GM19025 (cell line): ENCODE results near the gene PLSCR3.

Experiments
- ATAC-seq: cut with Tn5 transposase; IDR thresholded peaks from one replicate; pipeline ENCODE4 v1.9.1; 2021; ENCODE audit warnings: mild to moderate bottlenecking, low read depth, moderate library complexity; ENCODE audit not compliant: unreplicated experiment

Gene PLSCR3

DNA sequence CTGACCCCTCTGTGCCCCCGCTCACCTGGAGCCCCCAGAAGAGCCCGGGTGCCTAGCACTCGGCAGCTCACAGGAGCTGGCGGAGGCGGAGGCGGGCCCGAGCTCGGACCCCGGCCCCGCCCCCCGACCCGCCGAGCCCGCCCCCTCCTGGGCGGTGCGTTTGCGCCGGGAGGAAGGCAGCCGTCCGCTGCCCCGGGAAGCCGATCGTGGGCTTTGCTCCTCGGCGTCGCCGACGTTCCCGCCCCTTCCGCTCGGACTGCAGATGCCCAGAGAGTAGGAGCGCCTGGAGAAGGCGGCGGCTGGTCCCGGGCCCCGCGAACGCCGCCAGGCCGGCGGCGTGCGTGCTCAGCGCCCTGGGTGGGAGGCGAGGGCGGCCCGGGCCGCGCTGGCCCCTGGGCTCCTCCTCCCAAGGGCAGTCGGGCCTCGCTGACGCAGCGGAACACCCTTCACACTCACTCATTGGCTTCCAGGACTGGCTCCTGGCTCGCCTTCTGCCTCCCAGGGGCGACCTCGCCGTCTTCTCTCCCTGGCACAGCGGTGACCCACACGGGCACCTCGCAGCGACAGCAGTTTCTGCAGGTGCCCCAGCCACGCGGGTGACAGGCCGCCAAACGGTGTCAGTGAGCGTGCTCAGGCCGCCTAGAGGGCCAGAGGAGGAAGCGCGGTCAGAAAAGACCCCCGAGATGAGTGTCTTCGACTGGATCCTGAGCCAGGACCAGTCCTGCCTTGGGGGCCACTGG lies at the start of gene PLSCR3:
PLSCR3 (minus strand) TSS at position 74 of the 740 bp plus-strand sequence. CDS start 415 bp downstream, outside the sequence.
- peak; percentile 73 for ATAC-seq

DNA sequence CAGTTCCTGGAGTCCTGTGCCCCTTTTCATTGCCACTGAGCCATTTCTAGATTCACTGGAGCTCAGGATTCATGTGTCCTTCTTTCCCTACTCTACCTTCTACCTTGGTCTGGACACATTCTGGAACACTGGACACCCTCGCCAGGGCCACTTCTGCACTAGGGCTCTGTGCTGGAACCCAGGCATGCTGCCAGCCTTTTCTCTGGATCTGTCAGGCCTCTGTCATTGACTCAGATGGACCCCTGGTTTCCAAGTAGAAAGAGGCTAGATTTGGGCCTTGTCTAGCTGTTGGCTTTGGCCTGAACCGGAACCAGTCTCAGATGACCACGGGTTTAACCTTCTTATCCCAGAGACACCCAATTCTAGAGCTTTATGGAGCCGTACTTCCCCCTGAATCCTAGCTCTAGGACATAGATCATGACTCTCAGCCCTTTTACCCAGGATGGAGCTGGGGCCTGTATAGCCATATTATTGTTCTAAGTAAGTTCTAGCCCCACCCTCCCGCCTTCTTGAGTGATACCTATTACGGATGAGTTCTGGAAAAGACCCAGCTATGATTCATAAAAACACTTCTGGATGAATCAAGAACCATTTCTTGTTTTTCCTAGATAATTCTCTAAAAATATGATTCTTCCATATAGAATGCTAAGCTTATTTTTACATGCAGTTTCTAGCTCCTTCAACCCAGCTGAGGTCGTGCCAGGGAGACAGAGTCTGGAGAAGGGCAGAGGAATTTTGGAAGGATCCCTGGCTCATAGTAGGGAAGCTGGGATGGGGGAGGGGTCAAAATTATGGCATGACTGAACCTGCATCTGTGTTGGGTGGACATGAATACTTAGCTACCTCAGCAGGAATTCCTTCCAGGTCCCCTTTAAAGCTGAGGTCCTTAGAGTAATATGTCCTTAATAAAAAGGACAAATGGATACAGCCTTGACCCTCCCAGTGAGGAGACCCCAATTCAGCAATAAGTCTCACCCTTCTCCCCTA lies 49.5 kb upstream of the PLSCR3 start:
- no peak for ATAC-seq

DNA sequence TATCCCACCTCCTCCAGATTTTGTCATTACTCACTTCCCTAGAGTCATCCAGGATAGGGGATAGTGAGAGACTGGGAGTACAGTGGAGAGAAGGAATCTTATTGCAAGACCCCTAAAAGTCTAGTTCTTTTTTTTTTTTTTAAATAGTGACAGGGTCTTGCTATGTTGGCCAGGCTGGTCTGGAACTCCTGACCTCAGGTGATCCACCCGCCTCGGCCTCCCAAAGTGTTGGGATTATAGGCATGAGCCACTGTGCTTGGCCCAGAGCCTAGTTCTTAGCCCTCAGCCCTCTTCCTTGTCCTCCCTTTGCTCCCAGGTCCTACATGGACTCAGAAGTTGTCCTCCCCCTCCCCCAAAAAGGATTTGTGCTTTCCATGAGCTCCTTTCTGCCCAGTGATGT lies 47.8 kb upstream of the PLSCR3 start:
- ATAC-seq: no peak

GRCh38 chr17:7441266-7441665 lies 46.9 kb upstream of the PLSCR3 start:
- no peak for ATAC-seq

- ATAC-seq: no peak
These were observed 46.5 kb upstream of the PLSCR3 start for GRCh38 chr17:7440834-7441195.

- no peak for ATAC-seq
These were observed 45.9 kb upstream of the PLSCR3 start for GRCh38 chr17:7440113-7440833.

DNA sequence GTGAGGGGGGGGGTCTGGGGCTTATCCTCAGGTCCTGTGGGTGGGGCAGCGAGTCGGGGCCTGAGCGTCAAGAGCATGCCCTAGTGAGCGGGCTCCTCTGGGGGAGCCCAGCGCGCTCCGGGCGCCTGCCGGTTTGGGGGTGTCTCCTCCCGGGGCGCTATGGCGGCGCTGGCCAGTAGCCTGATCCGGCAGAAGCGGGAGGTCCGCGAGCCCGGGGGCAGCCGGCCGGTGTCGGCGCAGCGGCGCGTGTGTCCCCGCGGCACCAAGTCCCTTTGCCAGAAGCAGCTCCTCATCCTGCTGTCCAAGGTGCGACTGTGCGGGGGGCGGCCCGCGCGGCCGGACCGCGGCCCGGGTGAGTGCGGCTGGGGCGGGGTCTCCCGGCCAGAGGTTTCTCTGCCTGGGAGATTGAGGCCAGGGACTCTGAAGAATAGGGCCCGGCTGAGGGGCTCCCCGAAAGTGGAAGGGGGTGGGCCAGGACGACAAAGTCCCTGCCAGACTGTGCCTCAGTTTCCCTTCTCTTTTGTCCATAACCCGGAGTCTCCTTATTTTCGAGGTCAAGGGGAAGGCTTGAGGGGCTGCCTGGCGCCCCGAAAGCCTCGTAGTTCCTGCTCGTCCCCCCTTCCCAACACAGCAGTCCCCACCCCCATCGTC lies 45.3 kb upstream of the PLSCR3 start, which contains the start of gene FGF11:
FGF11 (plus strand) TSS at position 51 of the 651 bp plus-strand sequence; CDS start at position 160, 109 bp downstream.
- ATAC-seq: no peak

- ATAC-seq: no peak
These were observed 44.5 kb upstream of the PLSCR3 start for GRCh38 chr17:7438656-7439460.

- no peak for ATAC-seq
These were observed 43.8 kb upstream of the PLSCR3 start for GRCh38 chr17:7437950-7438614.

GRCh38 chr17:7437369-7437863 lies 43.1 kb upstream of the PLSCR3 start:
- no peak for ATAC-seq

DNA sequence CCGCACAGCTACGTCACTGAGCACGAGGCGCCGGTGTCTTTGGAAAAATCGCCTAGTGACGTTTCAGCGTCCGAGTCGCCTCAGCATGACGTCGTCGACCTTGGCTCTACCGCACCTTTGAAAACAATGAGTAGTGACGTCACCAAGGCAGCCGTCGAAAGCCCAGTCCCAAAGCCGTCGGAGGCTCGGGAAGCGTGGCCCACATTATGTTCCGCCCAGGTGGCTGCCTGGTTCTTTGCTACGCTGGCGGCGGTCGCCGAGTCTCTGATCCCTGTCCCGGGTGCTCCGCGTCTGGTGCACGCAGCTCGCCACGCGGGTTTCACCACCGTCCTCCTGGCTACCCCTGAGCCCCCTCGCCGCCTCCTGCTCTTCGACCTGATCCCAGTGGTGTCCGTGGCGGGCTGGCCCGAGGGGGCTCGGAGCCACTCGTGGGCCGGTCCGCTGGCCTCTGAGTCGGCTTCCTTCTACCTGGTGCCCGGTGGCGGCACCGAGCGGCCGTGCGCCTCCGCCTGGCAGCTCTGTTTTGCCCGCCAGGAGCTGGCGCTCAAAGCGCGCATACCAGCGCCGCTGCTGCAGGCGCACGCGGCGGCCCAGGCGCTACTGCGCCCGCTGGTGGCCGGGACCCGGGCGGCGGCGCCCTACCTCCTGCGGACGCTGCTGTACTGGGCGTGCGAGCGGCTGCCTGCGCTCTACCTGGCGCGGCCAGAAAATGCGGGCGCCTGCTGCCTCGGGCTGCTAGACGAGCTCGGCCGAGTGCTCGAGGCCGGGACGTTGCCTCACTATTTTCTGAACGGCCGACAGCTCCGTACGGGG lies 42.4 kb upstream of the PLSCR3 start:
- ATAC-seq: peak; percentile 42

- peak; percentile 9 for ATAC-seq
These were observed 41.6 kb upstream of the PLSCR3 start for GRCh38 chr17:7435676-7436555.

DNA sequence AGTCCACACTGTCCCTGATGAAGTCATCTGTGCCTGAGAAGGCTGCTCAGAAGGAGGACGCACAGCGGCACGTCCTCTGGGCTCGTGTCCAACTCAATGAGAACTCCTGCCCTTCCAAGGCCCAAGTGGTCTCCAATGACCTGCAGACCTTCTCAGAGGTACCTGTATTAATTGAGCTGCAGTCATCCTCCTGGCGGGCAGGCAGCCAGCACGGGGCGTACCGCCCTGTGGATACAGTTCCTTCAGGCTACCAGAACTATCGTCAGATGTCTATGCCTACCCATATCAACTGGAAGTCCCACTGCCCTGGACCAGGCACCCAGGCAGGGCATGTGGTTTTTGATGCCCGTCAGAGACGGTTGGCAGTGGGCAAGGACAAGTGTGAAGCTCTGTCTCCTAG lies 38.0 kb upstream of the PLSCR3 start:
- no peak for ATAC-seq

DNA sequence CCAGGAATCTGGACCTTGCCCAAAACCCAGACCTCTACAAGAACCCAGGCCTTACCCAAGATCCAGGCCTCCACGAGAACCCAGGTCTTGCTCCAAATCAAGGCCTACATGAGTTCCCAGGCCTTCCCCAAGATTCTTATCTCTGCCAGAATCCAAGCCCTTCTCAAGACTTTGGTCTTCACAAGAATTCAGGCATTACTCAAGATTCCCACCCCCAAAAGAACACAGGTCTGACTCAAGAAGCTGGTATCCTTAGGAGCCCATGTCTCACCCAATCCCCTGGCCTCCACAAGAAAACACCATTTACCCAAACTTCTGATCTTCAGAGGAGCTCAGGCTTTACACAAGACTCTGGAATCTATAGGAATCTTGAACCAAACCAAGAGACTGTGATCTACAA lies 36.9 kb upstream of the PLSCR3 start:
- ATAC-seq: no peak

DNA sequence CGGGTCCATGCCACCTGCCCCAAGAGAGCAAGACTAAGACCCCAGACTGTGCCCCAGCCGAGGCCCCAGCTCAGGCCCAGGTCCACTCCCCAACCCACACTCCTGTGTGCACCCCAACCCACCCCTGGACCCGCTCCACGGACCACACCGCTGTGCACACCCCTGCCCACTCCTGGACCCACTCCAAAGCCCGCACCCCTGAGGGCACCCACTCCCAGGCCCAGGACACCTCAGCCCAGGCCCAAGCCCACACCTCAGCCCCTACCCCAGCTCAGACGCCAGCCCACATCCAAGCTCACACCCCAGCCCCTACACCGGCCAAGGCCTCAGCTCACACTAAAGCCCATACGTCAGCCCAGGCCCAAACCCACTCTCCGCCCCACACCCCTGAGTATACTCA lies 35.4 kb upstream of the PLSCR3 start:
- ATAC-seq: no peak

DNA sequence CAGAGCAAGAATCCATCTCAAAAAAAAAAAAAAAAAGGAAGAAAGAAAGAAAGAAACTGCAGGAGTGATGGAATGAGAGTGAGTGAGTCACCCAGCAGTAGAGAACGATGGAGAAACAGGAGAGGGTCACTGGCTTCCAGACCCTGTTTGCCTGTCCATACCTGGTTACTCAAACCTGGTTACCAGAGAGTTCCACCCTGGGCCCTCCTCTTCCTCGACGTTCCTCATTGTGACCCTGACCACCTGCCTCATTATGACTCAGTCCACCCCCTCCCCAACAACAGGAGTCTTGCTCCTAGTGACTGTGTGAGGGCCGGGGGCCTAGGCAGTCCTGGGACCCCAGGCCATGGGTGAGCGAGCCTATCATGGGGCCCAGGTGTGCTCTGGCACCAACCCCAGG lies 34.2 kb upstream of the PLSCR3 start, which contains the start of gene SPEM3:
SPEM3 (plus strand) TSS at position 301 of the 400 bp plus-strand sequence; CDS start at position 347, 46 bp downstream.
- ATAC-seq: no peak

DNA sequence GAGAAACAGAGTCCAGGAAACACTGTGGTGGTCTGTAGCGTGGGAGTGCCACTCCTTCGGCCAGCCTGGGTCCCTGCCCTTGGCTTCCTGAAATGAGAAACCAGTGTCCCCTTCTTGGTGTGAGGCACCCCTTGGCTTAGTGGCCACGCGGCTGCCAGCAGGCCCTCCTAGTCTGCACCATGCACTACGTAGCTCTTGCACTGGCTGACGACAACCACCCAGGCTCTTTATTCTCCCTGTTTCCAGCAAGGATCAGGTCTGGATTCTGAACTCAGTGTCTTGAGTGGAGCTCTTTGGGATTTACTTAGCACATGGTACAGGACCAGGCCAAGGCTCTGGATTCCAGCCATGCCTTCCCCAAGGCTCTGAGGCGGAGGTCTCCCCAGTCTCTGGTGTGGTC lies 33.2 kb upstream of the PLSCR3 start:
- no peak for ATAC-seq
